Vagina (tissue), 2 donors: ENCODE results near the gene LRMDA. TPM values are rescaled to one million over a fixed set of nuclear protein-coding genes. Genes with fewer than 3 reads are reported as not detected.

Source experiments
- DNase-seq, 2 donors: peaks; one replicate each; pipeline ENCODE4 v3.0.0-alpha.2; 2017; ENCODE audit errors: extremely low spot score in 2 of 2
- H3K27ac ChIP-seq: fragments of 200-600 bp; sonication (generic); one replicate; pipeline ENCODE4 v1.5.1; 2019
- H3K27me3 ChIP-seq: fragments of 200-600 bp; sonication (generic); one replicate; pipeline ENCODE4 v1.5.1; 2019
- H3K36me3 ChIP-seq, 2 donors: fragments of 200-600 bp; sonication (generic); one replicate each; pipeline ENCODE4 v1.5.1; 2017 to 2019
- H3K4me1 ChIP-seq: fragments of 200-600 bp; sonication (generic); one replicate; pipeline ENCODE4 v1.5.1; 2019
- H3K4me3 ChIP-seq, 2 donors: fragments of 200-600 bp; sonication (generic); 1 replicate in 1 of 2; 2 replicates in 1 of 2; pipeline ENCODE4 v1.5.1; 2016 to 2019
- H3K9me3 ChIP-seq: fragments of 200-600 bp; sonication (generic); one replicate; pipeline ENCODE4 v1.5.1; 2019
- POLR2A ChIP-seq, 2 donors: fragments of 450-650 bp; IDR thresholded peaks; one replicate each; pipeline ENCODE4 v1.6.1; 2017; ENCODE audit warnings: antibody characterized with exemption in 2 of 2, mild to moderate bottlenecking in 2 of 2, moderate library complexity in 2 of 2
- POLR2AphosphoS5 ChIP-seq, 2 donors: sonication (generic); formaldehyde crosslinking; IDR thresholded peaks; one replicate each; pipeline ENCODE4 v1.9.0; 2017; ENCODE audit warnings: antibody characterized with exemption in 2 of 2, mild to moderate bottlenecking in 2 of 2, low read depth in 1 of 2; ENCODE audit not compliant: insufficient read depth in 1 of 2
- intact Hi-C: fragments of 100-400 bp; cut with DNase I; formaldehyde crosslinking; loops from one replicate; pipeline ENCODE4 v1.15.1; 2023
- total RNA-seq: library from RNA; depleted of rRNA; stranded (reverse); fragments of >200 nt; gene quantifications from one replicate; pipeline ENCODE4 v1.2.3, GENCODE V29; 2016
- TF ChIP-seq, protein P1 (sequence below), 3 experiments: fragments of 450-650 bp in 2 of 3; fragments of 200-600 bp in 1 of 3; sonication (generic) in 1 of 3; IDR thresholded peaks; one replicate each; pipeline ENCODE4 v1.5.1; 2017 to 2019; ENCODE audit warnings: antibody characterized with exemption in 3 of 3, mild to moderate bottlenecking in 2 of 3, moderate library complexity in 2 of 3

Gene LRMDA
- total RNA-seq, 1 donor from 2014 or later = 22.6 TPM

DNA sequence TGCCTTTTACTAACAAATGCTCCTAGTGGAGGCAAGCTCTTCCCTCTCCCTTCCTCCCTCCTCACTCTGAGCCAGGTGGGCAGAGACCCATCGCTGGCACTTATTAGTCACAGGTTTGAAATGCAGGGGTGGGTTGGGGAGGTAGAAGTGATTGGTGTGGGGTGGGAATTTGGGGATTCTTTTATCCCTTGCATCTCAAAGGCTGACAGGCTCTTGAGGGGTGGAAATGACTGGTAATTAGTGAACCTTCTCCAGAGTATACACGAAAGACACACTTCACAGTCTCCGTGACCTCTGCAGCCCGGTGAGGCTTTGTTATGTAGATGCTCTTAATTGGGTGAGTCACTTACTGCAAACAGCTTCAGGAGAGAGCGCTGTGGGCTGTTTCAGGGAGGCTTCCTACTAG, 13.9 kb upstream of the LRMDA start:
- TF ChIP-seq POLR2A (IDR thresholded peaks at IDR 0.05) (no peak), POLR2AphosphoS5 (IDR thresholded peaks at IDR 0.05; ENCODE audit: insufficient read depth in 1 of 2, low read depth in 1 of 2) (no peak)
- TF ChIP-seq, protein P1, sequence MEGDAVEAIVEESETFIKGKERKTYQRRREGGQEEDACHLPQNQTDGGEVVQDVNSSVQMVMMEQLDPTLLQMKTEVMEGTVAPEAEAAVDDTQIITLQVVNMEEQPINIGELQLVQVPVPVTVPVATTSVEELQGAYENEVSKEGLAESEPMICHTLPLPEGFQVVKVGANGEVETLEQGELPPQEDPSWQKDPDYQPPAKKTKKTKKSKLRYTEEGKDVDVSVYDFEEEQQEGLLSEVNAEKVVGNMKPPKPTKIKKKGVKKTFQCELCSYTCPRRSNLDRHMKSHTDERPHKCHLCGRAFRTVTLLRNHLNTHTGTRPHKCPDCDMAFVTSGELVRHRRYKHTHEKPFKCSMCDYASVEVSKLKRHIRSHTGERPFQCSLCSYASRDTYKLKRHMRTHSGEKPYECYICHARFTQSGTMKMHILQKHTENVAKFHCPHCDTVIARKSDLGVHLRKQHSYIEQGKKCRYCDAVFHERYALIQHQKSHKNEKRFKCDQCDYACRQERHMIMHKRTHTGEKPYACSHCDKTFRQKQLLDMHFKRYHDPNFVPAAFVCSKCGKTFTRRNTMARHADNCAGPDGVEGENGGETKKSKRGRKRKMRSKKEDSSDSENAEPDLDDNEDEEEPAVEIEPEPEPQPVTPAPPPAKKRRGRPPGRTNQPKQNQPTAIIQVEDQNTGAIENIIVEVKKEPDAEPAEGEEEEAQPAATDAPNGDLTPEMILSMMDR (IDR thresholded peaks at IDR 0.05) = no peak
- no peaks in the 10 kb centered on the region for H3K9me3 ChIP-seq
- H3K4me3 ChIP-seq = no peak overlapping the region
- intact Hi-C loops = no loop called here
- no peaks in the 10 kb centered on the region for H3K4me1 ChIP-seq
- H3K36me3 ChIP-seq = no peaks in the 10 kb centered on the region
- no peak for DNase-seq
- H3K27me3 ChIP-seq = no peaks in the 10 kb centered on the region
- no peak overlapping the region for H3K27ac ChIP-seq

DNA sequence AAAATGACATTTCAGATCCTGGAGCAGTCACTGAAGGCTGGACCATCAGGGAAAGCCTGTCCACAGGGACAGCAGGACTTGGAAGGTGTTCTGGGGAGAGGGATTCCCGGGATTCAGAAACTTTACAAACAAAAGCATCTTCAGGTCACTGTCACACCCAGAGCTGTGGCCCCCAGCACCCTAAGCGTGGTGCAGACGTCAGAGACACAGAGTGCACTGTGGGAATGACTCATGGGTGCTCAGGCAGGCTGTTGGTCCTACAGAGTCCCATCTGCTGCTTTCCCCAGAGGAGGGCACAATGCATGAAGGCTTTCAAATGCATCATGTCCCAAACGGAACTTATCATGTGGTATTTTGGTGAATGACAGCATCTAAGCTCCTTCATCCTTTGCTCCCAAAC, 13.1 kb upstream of the LRMDA start:
- no peaks in the 10 kb centered on the region for H3K36me3 ChIP-seq
- intact Hi-C loops = no loop called here
- TF ChIP-seq POLR2A (IDR thresholded peaks at IDR 0.05) = no peak
- TF ChIP-seq POLR2AphosphoS5 (IDR thresholded peaks at IDR 0.05; ENCODE audit: insufficient read depth in 1 of 2, low read depth in 1 of 2) = no peak
- TF ChIP-seq, protein P1 (IDR thresholded peaks at IDR 0.05) = no peak
- DNase-seq = no peak
- no peak overlapping the region for H3K27ac ChIP-seq
- no peaks in the 10 kb centered on the region for H3K4me1 ChIP-seq
- H3K4me3 ChIP-seq = no peak overlapping the region
- H3K9me3 ChIP-seq = no peaks in the 10 kb centered on the region
- no peaks in the 10 kb centered on the region for H3K27me3 ChIP-seq

DNA sequence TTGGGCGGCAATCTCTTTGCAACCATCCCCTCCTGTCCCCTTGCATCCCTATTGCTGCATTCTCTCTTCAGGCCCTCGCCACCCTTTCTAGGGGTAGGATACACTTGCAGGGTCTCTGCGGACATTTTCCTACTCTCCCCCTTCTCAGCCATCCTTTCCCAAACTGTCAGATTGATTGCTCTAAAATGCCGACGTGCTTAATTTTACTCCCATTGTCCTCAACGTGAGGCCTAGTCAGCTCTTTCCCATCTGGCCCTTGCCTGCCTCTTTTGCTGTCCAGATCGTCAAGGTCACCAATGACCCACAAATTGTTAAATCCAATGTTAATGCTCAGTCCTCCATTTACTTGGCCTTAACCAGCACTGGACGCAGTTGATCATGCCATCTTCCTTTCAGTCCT, 12.7 kb upstream of the LRMDA start:
- DNase-seq = no peak
- Histone ChIP-seq H3K27ac (no peak overlapping the region), H3K27me3 (no peaks in the 10 kb centered on the region), H3K4me1 (no peaks in the 10 kb centered on the region), H3K36me3 (no peaks in the 10 kb centered on the region), H3K9me3 (no peaks in the 10 kb centered on the region), H3K4me3 (no peak overlapping the region)
- intact Hi-C loops = no loop called here
- TF ChIP-seq, protein P1 (IDR thresholded peaks at IDR 0.05) = no peak
- TF ChIP-seq POLR2A (IDR thresholded peaks at IDR 0.05) (no peak), POLR2AphosphoS5 (IDR thresholded peaks at IDR 0.05; ENCODE audit: insufficient read depth in 1 of 2, low read depth in 1 of 2) (no peak)

DNA sequence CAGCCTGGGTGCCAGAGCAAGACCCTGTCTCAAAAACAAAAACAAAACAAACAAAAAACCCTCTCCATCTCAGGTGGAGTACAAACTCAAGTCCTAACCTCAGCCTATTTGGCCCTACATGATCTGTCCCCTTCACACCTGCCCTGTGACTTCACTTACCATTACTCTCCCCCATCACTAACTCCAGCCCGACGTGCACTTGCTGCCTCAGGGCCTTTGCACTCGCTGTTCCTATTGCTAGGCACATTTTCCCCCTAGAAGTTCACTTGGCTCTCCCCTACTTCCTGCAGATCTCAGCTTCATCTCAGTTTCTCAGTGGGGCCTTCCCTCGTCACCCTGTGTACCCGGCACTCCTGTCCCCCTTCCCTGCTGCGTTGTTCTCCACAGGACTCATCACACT, 8.5 kb upstream of the LRMDA start:
- TF ChIP-seq, protein P1 (IDR thresholded peaks at IDR 0.05) = no peak
- TF ChIP-seq POLR2A (IDR thresholded peaks at IDR 0.05) (no peak), POLR2AphosphoS5 (IDR thresholded peaks at IDR 0.05; ENCODE audit: insufficient read depth in 1 of 2, low read depth in 1 of 2) (no peak)
- no peak for DNase-seq
- intact Hi-C loops = no loop called here

DNA sequence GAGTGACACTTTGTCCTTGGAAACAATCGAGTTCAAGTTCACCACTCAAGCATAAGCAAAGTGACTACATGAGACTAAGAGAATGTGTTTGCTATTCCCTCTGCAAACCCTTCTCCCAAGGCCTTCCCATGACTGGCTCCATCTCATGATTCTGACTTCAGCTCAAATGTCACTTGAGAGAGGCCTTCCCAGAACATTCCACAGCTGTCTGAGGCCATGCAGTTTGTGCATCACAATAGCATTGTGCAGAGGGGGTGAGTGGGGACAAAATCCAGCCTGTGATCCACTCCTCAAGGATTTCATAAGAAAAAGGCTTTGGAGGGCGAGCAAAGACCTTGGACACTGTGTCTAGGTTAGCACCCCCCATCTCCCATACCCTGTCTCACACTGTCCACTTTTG, 6.9 kb upstream of the LRMDA start:
- intact Hi-C loops = no loop called here
- H3K4me1 ChIP-seq = peaks cover 24% of the 10 kb centered on the region
- TF ChIP-seq POLR2AphosphoS5 (IDR thresholded peaks at IDR 0.05; ENCODE audit: insufficient read depth in 1 of 2, low read depth in 1 of 2) (no peak), POLR2A (IDR thresholded peaks at IDR 0.05) (no peak)
- TF ChIP-seq, protein P1 (IDR thresholded peaks at IDR 0.05) = no peak
- H3K36me3 ChIP-seq = no peaks in the 10 kb centered on the region
- H3K4me3 ChIP-seq = no peak overlapping the region
- H3K27me3 ChIP-seq = no peaks in the 10 kb centered on the region
- no peak overlapping the region for H3K27ac ChIP-seq
- DNase-seq = no peak
- no peaks in the 10 kb centered on the region for H3K9me3 ChIP-seq

More for the DNA sequence above, 8.5 kb upstream of the LRMDA start:
- H3K27me3 ChIP-seq = no peaks in the 10 kb centered on the region
- no peak overlapping the region for H3K4me3 ChIP-seq
- H3K36me3 ChIP-seq = no peaks in the 10 kb centered on the region
- H3K4me1 ChIP-seq = peaks cover 9% of the 10 kb centered on the region
- H3K9me3 ChIP-seq = no peaks in the 10 kb centered on the region
- H3K27ac ChIP-seq = no peak overlapping the region
